Measurements from ENCODE around the gene PROZ. TPM values are rescaled to one million over a fixed set of nuclear protein-coding genes. Genes with fewer than 3 reads are reported as not detected.

Gene PROZ
- total RNA-seq, 2 experiments from 2014 or later, result not detected

DNA sequence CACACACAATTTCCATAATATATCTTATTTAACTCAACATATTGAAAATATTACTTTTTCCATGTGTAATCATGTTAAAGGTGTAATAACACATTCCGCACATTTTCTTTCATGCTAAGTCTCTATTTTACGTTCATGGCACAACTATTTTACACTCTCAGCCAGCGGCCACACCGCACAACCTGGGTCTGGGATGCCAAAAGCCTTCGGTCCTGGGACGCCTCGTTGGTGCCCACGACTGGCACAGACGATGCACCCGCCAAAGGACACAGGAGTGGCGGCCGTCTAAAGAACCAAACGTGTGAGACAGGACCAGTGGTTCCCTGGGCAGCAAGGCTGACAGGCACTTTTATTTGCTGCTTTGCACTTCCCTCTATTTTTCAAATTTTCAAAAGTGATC, 10.0 kb upstream of the PROZ start:
- H3K4me3 ChIP-seq (ENCODE audit: low read depth, low read length, poor library complexity, severe bottlenecking), result no peak overlapping the region
- no peak overlapping the region for H3K27ac ChIP-seq (ENCODE audit: low read depth, low read length, poor library complexity, severe bottlenecking)
- no peak overlapping the region for H3K4me2 ChIP-seq (ENCODE audit: low read length)
- BruUV-seq (replicated peaks), result no TSS peak
- CTCF ChIA-PET (ENCODE audit: unreplicated experiment), result no interaction called here
- H3K9me3 ChIP-seq (ENCODE audit: low read length), result no peaks in the 10 kb centered on the region
- H3K36me3 ChIP-seq (ENCODE audit: insufficient read depth, low read length), result no peaks in the 10 kb centered on the region
- H3K9me2 ChIP-seq (ENCODE audit: insufficient read depth, low read length), result no peaks in the 10 kb centered on the region
- peaks cover under 1% of the 10 kb centered on the region for H3K4me1 ChIP-seq (ENCODE audit: insufficient read depth, low read length, poor library complexity, severe bottlenecking)
- intact Hi-C loops (cut with micrococcal nuclease; ENCODE audit: unreplicated experiment), result no loop called here
- no peaks in the 10 kb centered on the region for H4K20me1 ChIP-seq (ENCODE audit: insufficient read depth, low read length)
- no peaks in the 10 kb centered on the region for H3K79me2 ChIP-seq (ENCODE audit: insufficient read depth, low read depth, low read length)
- H2AFZ ChIP-seq (ENCODE audit: low read length), result no peak overlapping the region
- TF ChIP-seq EZH2phosphoT487 (IDR thresholded peaks at IDR 0.05; ENCODE audit: borderline replicate concordance, low read depth, low read length), result no peak
- TF ChIP-seq, protein P1, sequence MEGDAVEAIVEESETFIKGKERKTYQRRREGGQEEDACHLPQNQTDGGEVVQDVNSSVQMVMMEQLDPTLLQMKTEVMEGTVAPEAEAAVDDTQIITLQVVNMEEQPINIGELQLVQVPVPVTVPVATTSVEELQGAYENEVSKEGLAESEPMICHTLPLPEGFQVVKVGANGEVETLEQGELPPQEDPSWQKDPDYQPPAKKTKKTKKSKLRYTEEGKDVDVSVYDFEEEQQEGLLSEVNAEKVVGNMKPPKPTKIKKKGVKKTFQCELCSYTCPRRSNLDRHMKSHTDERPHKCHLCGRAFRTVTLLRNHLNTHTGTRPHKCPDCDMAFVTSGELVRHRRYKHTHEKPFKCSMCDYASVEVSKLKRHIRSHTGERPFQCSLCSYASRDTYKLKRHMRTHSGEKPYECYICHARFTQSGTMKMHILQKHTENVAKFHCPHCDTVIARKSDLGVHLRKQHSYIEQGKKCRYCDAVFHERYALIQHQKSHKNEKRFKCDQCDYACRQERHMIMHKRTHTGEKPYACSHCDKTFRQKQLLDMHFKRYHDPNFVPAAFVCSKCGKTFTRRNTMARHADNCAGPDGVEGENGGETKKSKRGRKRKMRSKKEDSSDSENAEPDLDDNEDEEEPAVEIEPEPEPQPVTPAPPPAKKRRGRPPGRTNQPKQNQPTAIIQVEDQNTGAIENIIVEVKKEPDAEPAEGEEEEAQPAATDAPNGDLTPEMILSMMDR (conservative IDR thresholded peaks at IDR 0.05; ENCODE audit: low read length), result no peak
- POLR2A ChIA-PET, result no interaction called here
- no peak for DNase-seq (ENCODE audit: low spot score)

DNA sequence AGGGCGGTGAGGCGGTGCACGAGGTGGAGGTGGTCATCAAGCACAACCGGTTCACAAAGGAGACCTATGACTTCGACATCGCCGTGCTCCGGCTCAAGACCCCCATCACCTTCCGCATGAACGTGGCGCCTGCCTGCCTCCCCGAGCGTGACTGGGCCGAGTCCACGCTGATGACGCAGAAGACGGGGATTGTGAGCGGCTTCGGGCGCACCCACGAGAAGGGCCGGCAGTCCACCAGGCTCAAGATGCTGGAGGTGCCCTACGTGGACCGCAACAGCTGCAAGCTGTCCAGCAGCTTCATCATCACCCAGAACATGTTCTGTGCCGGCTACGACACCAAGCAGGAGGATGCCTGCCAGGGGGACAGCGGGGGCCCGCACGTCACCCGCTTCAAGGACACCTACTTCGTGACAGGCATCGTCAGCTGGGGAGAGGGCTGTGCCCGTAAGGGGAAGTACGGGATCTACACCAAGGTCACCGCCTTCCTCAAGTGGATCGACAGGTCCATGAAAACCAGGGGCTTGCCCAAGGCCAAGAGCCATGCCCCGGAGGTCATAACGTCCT, 9.4 kb upstream of the PROZ start:
- H3K4me3 ChIP-seq (ENCODE audit: low read depth, low read length, poor library complexity, severe bottlenecking), result no peak overlapping the region
- CTCF ChIA-PET (ENCODE audit: unreplicated experiment), result no interaction called here
- H3K27ac ChIP-seq (ENCODE audit: low read depth, low read length, poor library complexity, severe bottlenecking), result no peak overlapping the region
- intact Hi-C loops (cut with micrococcal nuclease; ENCODE audit: unreplicated experiment), result no loop called here
- POLR2A ChIA-PET, result no interaction called here
- no peak for DNase-seq (ENCODE audit: low spot score)
- peaks cover 3% of the 10 kb centered on the region for H3K4me1 ChIP-seq (ENCODE audit: insufficient read depth, low read length, poor library complexity, severe bottlenecking)
- H3K36me3 ChIP-seq (ENCODE audit: insufficient read depth, low read length), result no peaks in the 10 kb centered on the region
- H4K20me1 ChIP-seq (ENCODE audit: insufficient read depth, low read length), result no peaks in the 10 kb centered on the region
- H3K9me3 ChIP-seq (ENCODE audit: low read length), result no peaks in the 10 kb centered on the region
- no peaks in the 10 kb centered on the region for H3K79me2 ChIP-seq (ENCODE audit: insufficient read depth, low read depth, low read length)
- BruUV-seq (replicated peaks), result no TSS peak
- TF ChIP-seq, protein P1 (conservative IDR thresholded peaks at IDR 0.05; ENCODE audit: low read length), result no peak
- no peak for TF ChIP-seq EZH2phosphoT487 (IDR thresholded peaks at IDR 0.05; ENCODE audit: borderline replicate concordance, low read depth, low read length)
- no peak overlapping the region for H3K4me2 ChIP-seq (ENCODE audit: low read length)
- no peak overlapping the region for H2AFZ ChIP-seq (ENCODE audit: low read length)
- H3K9me2 ChIP-seq (ENCODE audit: insufficient read depth, low read length), result no peaks in the 10 kb centered on the region

DNA sequence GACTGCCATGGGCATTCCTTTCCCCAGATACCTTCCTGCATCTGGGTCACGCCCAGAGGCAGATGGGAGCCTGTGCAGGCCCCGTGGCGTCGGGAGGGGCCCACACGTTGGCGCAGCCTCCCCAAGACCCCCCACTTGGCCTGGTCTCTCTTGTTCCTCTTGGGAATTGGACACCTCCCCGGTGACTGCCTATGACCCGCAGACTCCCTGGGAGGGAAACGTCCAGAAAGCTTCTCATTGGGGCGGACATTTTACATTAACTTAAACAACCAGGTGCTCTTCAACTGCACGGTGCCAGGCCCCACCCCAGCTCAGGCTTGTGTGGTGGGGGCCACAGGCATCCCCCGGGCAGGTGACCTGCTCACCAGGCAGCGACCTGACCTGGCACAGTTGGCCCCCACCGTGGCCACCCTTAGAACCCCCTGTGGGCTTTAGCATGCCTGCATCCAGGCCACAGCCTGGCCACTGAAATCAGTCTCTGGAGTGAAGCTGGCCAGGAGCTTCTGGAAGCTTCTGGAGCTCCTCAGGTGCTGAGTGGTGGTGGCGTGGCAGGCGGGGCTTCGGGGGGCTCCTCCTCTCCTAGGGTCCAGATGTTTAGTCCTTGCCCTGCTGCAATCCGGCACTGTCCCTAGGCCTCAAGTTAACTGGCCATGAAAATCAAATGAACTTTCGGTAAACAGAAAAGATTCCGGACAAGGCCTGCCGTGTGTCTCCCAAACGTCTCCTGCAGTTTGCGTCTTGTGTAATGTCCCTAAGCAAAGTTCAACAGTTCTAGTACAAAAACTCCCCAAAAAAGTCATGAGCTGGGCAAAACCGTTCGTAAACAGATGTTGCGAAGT, 8.5 kb upstream of the PROZ start:
- Histone ChIP-seq H3K4me2 (ENCODE audit: low read length) (no peak overlapping the region), H3K4me1 (ENCODE audit: insufficient read depth, low read length, poor library complexity, severe bottlenecking) (peaks cover 3% of the 10 kb centered on the region), H4K20me1 (ENCODE audit: insufficient read depth, low read length) (no peaks in the 10 kb centered on the region), H3K4me3 (ENCODE audit: low read depth, low read length, poor library complexity, severe bottlenecking) (no peak overlapping the region), H3K79me2 (ENCODE audit: insufficient read depth, low read depth, low read length) (no peaks in the 10 kb centered on the region), H3K9me2 (ENCODE audit: insufficient read depth, low read length) (no peaks in the 10 kb centered on the region), H3K27ac (ENCODE audit: low read depth, low read length, poor library complexity, severe bottlenecking) (no peak overlapping the region), H2AFZ (ENCODE audit: low read length) (no peak overlapping the region), H3K9me3 (ENCODE audit: low read length) (no peaks in the 10 kb centered on the region), H3K36me3 (ENCODE audit: insufficient read depth, low read length) (no peaks in the 10 kb centered on the region)
- BruUV-seq (replicated peaks), result no TSS peak
- ChIA-PET CTCF (ENCODE audit: unreplicated experiment) (no interaction called here), POLR2A (no interaction called here)
- DNase-seq (ENCODE audit: low spot score), result no peak
- TF ChIP-seq, protein P1 (conservative IDR thresholded peaks at IDR 0.05; ENCODE audit: low read length), result no peak
- no peak for TF ChIP-seq EZH2phosphoT487 (IDR thresholded peaks at IDR 0.05; ENCODE audit: borderline replicate concordance, low read depth, low read length)
- intact Hi-C loops (cut with micrococcal nuclease; ENCODE audit: unreplicated experiment), result no loop called here
